HG03066 (cell line): ENCODE results near the gene NCKAP1.
"Not testable (repeated sequence)": the region's sequence is repeated elsewhere in the genome, so short reads cannot be mapped to it uniquely, and the experiment has no call there.

Experiments used
- ATAC-seq: cut with Tn5 transposase; IDR thresholded peaks from one replicate; pipeline ENCODE4 v1.9.1; 2021; ENCODE audit warnings: low read depth; ENCODE audit not compliant: unreplicated experiment

The NCKAP1 gene

GRCh38 chr2:182890305-182890704, 148.0 kb downstream of the NCKAP1 start:
- no peak for ATAC-seq

GRCh38 chr2:182887753-182888415, 150.4 kb downstream of the NCKAP1 start:
- no peak for ATAC-seq

GRCh38 chr2:182887093-182887492, 151.2 kb downstream of the NCKAP1 start:
- ATAC-seq, result no peak

GRCh38 chr2:182885771-182886170, 152.5 kb downstream of the NCKAP1 start:
- ATAC-seq, result no peak

GRCh38 chr2:182883451-182883850, 154.8 kb downstream of the NCKAP1 start:
- no peak for ATAC-seq

GRCh38 chr2:182880100-182880499, 158.2 kb downstream of the NCKAP1 start:
- ATAC-seq, result not testable (repeated sequence)

GRCh38 chr2:182876653-182877052, 161.6 kb downstream of the NCKAP1 start:
- not testable (repeated sequence) for ATAC-seq

- no peak for ATAC-seq
Measured at GRCh38 chr2:182870227-182870626, 168.0 kb downstream of the NCKAP1 start.

- ATAC-seq, result no peak
Measured at GRCh38 chr2:182868054-182868796, 170.0 kb downstream of the NCKAP1 start.

GRCh38 chr2:182867426-182868053, 170.7 kb downstream of the NCKAP1 start:
- ATAC-seq, result no peak

- no peak for ATAC-seq
Measured at GRCh38 chr2:182866461-182867406, 171.5 kb downstream of the NCKAP1 start, which contains the start of gene FRZB. FRZB (minus strand) TSS chr2:182866637; CDS start chr2:182866552, 85 bp downstream.

GRCh38 chr2:182866095-182866460, 172.2 kb downstream of the NCKAP1 start:
- no peak for ATAC-seq

GRCh38 chr2:182864949-182865570, 173.2 kb downstream of the NCKAP1 start:
- ATAC-seq, result no peak

GRCh38 chr2:182863642-182864041, 174.6 kb downstream of the NCKAP1 start:
- no peak for ATAC-seq

- ATAC-seq, result no peak
Measured at GRCh38 chr2:182862091-182862490, 176.2 kb downstream of the NCKAP1 start.

- ATAC-seq, result no peak
Measured at GRCh38 chr2:182860858-182861257, 177.4 kb downstream of the NCKAP1 start.
